Heart left ventricle (tissue), 13 donors: ENCODE measurements around the gene EIF4ENIF1.
"Not testable (repeated sequence)": the region's sequence is repeated elsewhere in the genome, so short reads cannot be mapped to it uniquely, and the experiment has no call there.

ENCODE experiments used
- CTCF ChIP-seq, 12 donors: fragments of 200-600 bp; sonication (generic) in 4 of 12; IDR thresholded peaks; one replicate each; pipeline versions ENCODE4 v1.5.0 to v1.8.0; 2018 to 2022; ENCODE audit warnings: antibody characterized with exemption in 12 of 12, mild to moderate bottlenecking in 5 of 12
- POLR2A ChIP-seq, 2 donors: fragments of 450-650 bp; IDR thresholded peaks; one replicate each; pipeline ENCODE4 v1.6.1; 2017; ENCODE audit warnings: antibody characterized with exemption in 2 of 2, mild to moderate bottlenecking in 2 of 2, moderate library complexity in 2 of 2
- donor health status: ischemic (EF 13 %, LVEDD 7.1; RV severe dilation, severe dysfunction).
- donor health status: DM: no; HTN: yes; CAD: no.
- donor health status: DM: no; HTN: no; CAD: no.
- donor health status: ischemic (EF 25% LVEDD 6.9; RV normal size, moderate dysfunction).
- donor health status: ischemic (EF 25% LVEDD 5.7; RV mildly dilated, moderate dysfunction).
- donor health status: ischemic (EF 35%, LVEDD 5.7; RV mildly dilated, moderate dysfunction).
- donor health status: nonischemic (EF 11% LVEDD 7.7; RV severe dilation, severe dysfunction).
- donor health status: DM: yes; HTN: yes; CAD: no.
- donor health status: PGD.
- donor health status: ischemic (EF 29% LVEDD 5.4; RV normal size, mild dysfunction).
- donor health status: nonischemic (EF 23%, LVEDD 6.1; RV moderate dilation, normal function).

- not testable (repeated sequence) for TF ChIP-seq CTCF, POLR2A (IDR thresholded peaks at IDR 0.05)
Observed at GRCh38 chr22:31482470-31482869, 7.2 kb downstream of the EIF4ENIF1 start.
